ENCODE data around the gene RYR1.

The RYR1 gene

GRCh38 chr19:38429055-38429810 is 4.3 kb upstream of the RYR1 start:
- Histone ChIP-seq H3K4me2 (ENCODE audit: low read length) (peak overlapping the region; percentile 37), H3K27me3 (ENCODE audit: low read depth, low read length) (no peaks in the 10 kb centered on the region), H3K9ac (ENCODE audit: low read length) (peak overlapping the region; percentile 51), H3K79me2 (ENCODE audit: low read length) (peaks cover 17% of the 10 kb centered on the region), H3K9me3 (ENCODE audit: insufficient read depth, low read length) (no peaks in the 10 kb centered on the region), H3K36me3 (replicated peaks; ENCODE audit: low read depth, low read length) (peaks cover 13% of the 10 kb centered on the region), H2AFZ (ENCODE audit: low read depth, low read length) (peak overlapping the region; percentile 10), H3K27ac (ENCODE audit: low read length) (peak overlapping the region; percentile 96), H3K4me3 (ENCODE audit: low read length) (no peak overlapping the region; the same call in 1 of the 2 replicates), H4K20me1 (ENCODE audit: insufficient read depth, low read length) (no peaks in the 10 kb centered on the region), H3K4me1 (ENCODE audit: low read length) (peaks cover 55% of the 10 kb centered on the region)
- TF ChIP-seq EZH2phosphoT487 (IDR thresholded peaks at IDR 0.05; ENCODE audit: low read depth) (no peak), CTCF (IDR thresholded peaks at IDR 0.05; ENCODE audit: low read depth, low read length) (no peak)

GRCh38 chr19:38429811-38430156 is 3.7 kb upstream of the RYR1 start:
- H3K4me2 ChIP-seq (ENCODE audit: low read length), result peak overlapping the region; percentile 37
- H3K4me1 ChIP-seq (ENCODE audit: low read length), result peaks cover 55% of the 10 kb centered on the region
- TF ChIP-seq CTCF (IDR thresholded peaks at IDR 0.05; ENCODE audit: low read depth, low read length) (no peak), EZH2phosphoT487 (IDR thresholded peaks at IDR 0.05; ENCODE audit: low read depth) (no peak)
- peaks cover 7% of the 10 kb centered on the region for H3K36me3 ChIP-seq (replicated peaks; ENCODE audit: low read depth, low read length)
- H2AFZ ChIP-seq (ENCODE audit: low read depth, low read length), result peak overlapping the region; percentile 10
- peak overlapping the region; percentile 96 for H3K27ac ChIP-seq (ENCODE audit: low read length)
- peaks cover 12% of the 10 kb centered on the region for H3K79me2 ChIP-seq (ENCODE audit: low read length)
- no peaks in the 10 kb centered on the region for H4K20me1 ChIP-seq (ENCODE audit: insufficient read depth, low read length)
- H3K4me3 ChIP-seq (ENCODE audit: low read length), result no peak overlapping the region; the same call in 1 of the 2 replicates
- no peaks in the 10 kb centered on the region for H3K27me3 ChIP-seq (ENCODE audit: low read depth, low read length)
- no peaks in the 10 kb centered on the region for H3K9me3 ChIP-seq (ENCODE audit: insufficient read depth, low read length)
- peak overlapping the region; percentile 51 for H3K9ac ChIP-seq (ENCODE audit: low read length)

GRCh38 chr19:38430931-38431330 is 2.6 kb upstream of the RYR1 start:
- Histone ChIP-seq H2AFZ (ENCODE audit: low read depth, low read length) (no peak overlapping the region), H3K79me2 (ENCODE audit: low read length) (peaks cover under 1% of the 10 kb centered on the region; the same call in 1 of the 2 replicates), H4K20me1 (ENCODE audit: insufficient read depth, low read length) (no peaks in the 10 kb centered on the region), H3K9ac (ENCODE audit: low read length) (no peak overlapping the region), H3K4me3 (ENCODE audit: low read length) (no peak overlapping the region), H3K9me3 (ENCODE audit: insufficient read depth, low read length) (no peaks in the 10 kb centered on the region), H3K27me3 (ENCODE audit: low read depth, low read length) (no peaks in the 10 kb centered on the region), H3K4me2 (ENCODE audit: low read length) (no peak overlapping the region), H3K36me3 (replicated peaks; ENCODE audit: low read depth, low read length) (no peaks in the 10 kb centered on the region), H3K4me1 (ENCODE audit: low read length) (peaks cover 49% of the 10 kb centered on the region), H3K27ac (ENCODE audit: low read length) (no peak overlapping the region)
- no peak for TF ChIP-seq EZH2phosphoT487 (IDR thresholded peaks at IDR 0.05; ENCODE audit: low read depth)
- TF ChIP-seq CTCF (IDR thresholded peaks at IDR 0.05; ENCODE audit: low read depth, low read length), result no peak

- Histone ChIP-seq H2AFZ (ENCODE audit: low read depth, low read length) (no peak overlapping the region), H3K36me3 (replicated peaks; ENCODE audit: low read depth, low read length) (no peaks in the 10 kb centered on the region), H4K20me1 (ENCODE audit: insufficient read depth, low read length) (no peaks in the 10 kb centered on the region), H3K9me3 (ENCODE audit: insufficient read depth, low read length) (no peaks in the 10 kb centered on the region), H3K9ac (ENCODE audit: low read length) (peak overlapping the region; percentile 33; the same call in 1 of the 2 replicates), H3K4me1 (ENCODE audit: low read length) (peaks cover 32% of the 10 kb centered on the region), H3K4me3 (ENCODE audit: low read length) (peak overlapping the region; percentile 77), H3K79me2 (ENCODE audit: low read length) (no peaks in the 10 kb centered on the region), H3K4me2 (ENCODE audit: low read length) (peak overlapping the region; percentile 67), H3K27me3 (ENCODE audit: low read depth, low read length) (no peaks in the 10 kb centered on the region), H3K27ac (ENCODE audit: low read length) (no peak overlapping the region)
- TF ChIP-seq CTCF (IDR thresholded peaks at IDR 0.05; ENCODE audit: low read depth, low read length), result no peak
- TF ChIP-seq EZH2phosphoT487 (IDR thresholded peaks at IDR 0.05; ENCODE audit: low read depth), result no peak
These were observed 1.1 kb downstream of the RYR1 start for GRCh38 chr19:38434549-38435051.

Measured in OCI-LY3 (cell line).